ENCODE data around the gene BTBD19.
"Not testable (repeated sequence)": the region's sequence is repeated elsewhere in the genome, so short reads cannot be mapped to it uniquely, and the experiment has no call there.

BTBD19 gene

GRCh38 chr1:44829506-44830384 is 21.4 kb downstream of the BTBD19 start:
- DNase-seq = peak; percentile 49

- DNase-seq = no peak
Measured at GRCh38 chr1:44830900-44831304, 22.6 kb downstream of the BTBD19 start.

GRCh38 chr1:44831516-44831915 is 23.2 kb downstream of the BTBD19 start:
- DNase-seq = no peak

GRCh38 chr1:44832056-44832705 is 23.9 kb downstream of the BTBD19 start:
- no peak for DNase-seq

- DNase-seq = no peak
Measured at GRCh38 chr1:44834328-44834727, 26.0 kb downstream of the BTBD19 start.

- DNase-seq = peak; percentile 88
Measured at GRCh38 chr1:44835738-44836675, 27.7 kb downstream of the BTBD19 start.

GRCh38 chr1:44838294-44838693 is 30.0 kb downstream of the BTBD19 start:
- DNase-seq = not testable (repeated sequence)

GRCh38 chr1:44839576-44839975 is 31.3 kb downstream of the BTBD19 start:
- no peak for DNase-seq

- no peak for DNase-seq
Measured at GRCh38 chr1:44842486-44842861, 34.2 kb downstream of the BTBD19 start.

- DNase-seq = peak; percentile 95
Measured at GRCh38 chr1:44842862-44843655, 34.7 kb downstream of the BTBD19 start, which contains the start of gene PTCH2. Gene PTCH2, minus strand, starts transcription at chr1:44843253. Its CDS starts 321 bp downstream, at chr1:44842932.

- no peak for DNase-seq
Measured at GRCh38 chr1:44846985-44847384, 38.7 kb downstream of the BTBD19 start.

GRCh38 chr1:44847845-44848244 is 39.5 kb downstream of the BTBD19 start:
- no peak for DNase-seq

GRCh38 chr1:44848456-44849181 is 40.3 kb downstream of the BTBD19 start:
- no peak for DNase-seq

- no peak for DNase-seq
Measured at GRCh38 chr1:44849575-44850132, 41.3 kb downstream of the BTBD19 start.

GRCh38 chr1:44851308-44851707 is 43.0 kb downstream of the BTBD19 start:
- DNase-seq = no peak

GRCh38 chr1:44853201-44853600 is 44.9 kb downstream of the BTBD19 start:
- DNase-seq = no peak

GRCh38 chr1:44854970-44855369 is 46.6 kb downstream of the BTBD19 start:
- DNase-seq = no peak

- DNase-seq = no peak
Measured at GRCh38 chr1:44855742-44856141, 47.4 kb downstream of the BTBD19 start.

GRCh38 chr1:44857446-44857845 is 49.1 kb downstream of the BTBD19 start:
- no peak for DNase-seq

- DNase-seq = no peak
Measured at GRCh38 chr1:44860331-44860730, 52.0 kb downstream of the BTBD19 start.

- no peak for DNase-seq
Measured at GRCh38 chr1:44860891-44861425, 52.6 kb downstream of the BTBD19 start.

All from islet precursor cell (in vitro differentiated cells).